ENCODE results near the gene SIAH2. TPM values are rescaled to one million over a fixed set of nuclear protein-coding genes. Genes with fewer than 3 reads are reported as not detected.
A peak's percentile ranks its signal among the peaks of the same experiment; 100 is the strongest.

The SIAH2 gene
- total RNA-seq, 2 donors from 2014 or later, result 15.6 to 19.2 TPM

GRCh38 chr3:150720444-150720843 is 42.5 kb downstream of the SIAH2 start:
- Histone ChIP-seq H3K9me3 (ENCODE audit: control insufficient read depth, low read length) (no peaks in the 10 kb centered on the region), H3K27me3 (ENCODE audit: control insufficient read depth, insufficient read depth, low read length, poor library complexity, severe bottlenecking) (no peaks in the 10 kb centered on the region), H3K9ac (ENCODE audit: extremely low read depth, low read length, poor library complexity, severe bottlenecking) (no peak overlapping the region), H3K4me1 (ENCODE audit: control insufficient read depth, insufficient read depth, low read length) (no peaks in the 10 kb centered on the region), H3K4me3 (ENCODE audit: low read length) (no peak overlapping the region), H3K36me3 (ENCODE audit: control insufficient read depth, insufficient read depth, low read length) (no peaks in the 10 kb centered on the region), H3K27ac (ENCODE audit: low read depth, low read length) (no peak overlapping the region)
- Mint-ChIP-seq H3K9me3 (peaks cover 9% of the 10 kb centered on the region), H3K4me1 (no peaks in the 10 kb centered on the region), H3K27ac (no peak overlapping the region), H3K27me3 (ENCODE audit: insufficient read depth) (no peaks in the 10 kb centered on the region), H3K4me3 (no peak overlapping the region), H3K36me3 (ENCODE audit: low read depth) (no peaks in the 10 kb centered on the region)
- WGBS, 2 experiments (ENCODE audit: insufficient coverage in 1 of 2, insufficient read length in 1 of 2), result 81 to 90% methylated on average over 3 of the region's 3 CpGs
- no peak for DNase-seq
- no peak for TF ChIP-seq CTCF (conservative IDR thresholded peaks at IDR 0.05)

GRCh38 chr3:150710097-150710496 is 52.9 kb downstream of the SIAH2 start:
- H3K36me3 ChIP-seq (ENCODE audit: control insufficient read depth, insufficient read depth, low read length), result peaks cover 4% of the 10 kb centered on the region
- H3K4me3 ChIP-seq (ENCODE audit: low read length), result no peak overlapping the region
- Mint-ChIP-seq H3K4me1 (no peaks in the 10 kb centered on the region), H3K27me3 (ENCODE audit: insufficient read depth) (peaks cover 18% of the 10 kb centered on the region), H3K27ac (no peak overlapping the region), H3K4me3 (no peak overlapping the region), H3K9me3 (peaks cover 52% of the 10 kb centered on the region), H3K36me3 (ENCODE audit: low read depth) (peaks cover 63% of the 10 kb centered on the region)
- DNase-seq, result no peak
- H3K27ac ChIP-seq (ENCODE audit: low read depth, low read length), result no peak overlapping the region
- TF ChIP-seq CTCF (conservative IDR thresholded peaks at IDR 0.05), result no peak
- 91 to 95% methylated on average over 2 of the region's 2 CpGs for WGBS, 2 experiments (ENCODE audit: insufficient coverage in 1 of 2, insufficient read length in 1 of 2)
- H3K9me3 ChIP-seq (ENCODE audit: control insufficient read depth, low read length), result peaks cover 17% of the 10 kb centered on the region
- H3K27me3 ChIP-seq (ENCODE audit: control insufficient read depth, insufficient read depth, low read length, poor library complexity, severe bottlenecking), result no peaks in the 10 kb centered on the region
- no peaks in the 10 kb centered on the region for H3K4me1 ChIP-seq (ENCODE audit: control insufficient read depth, insufficient read depth, low read length)
- no peak overlapping the region for H3K9ac ChIP-seq (ENCODE audit: extremely low read depth, low read length, poor library complexity, severe bottlenecking)

GRCh38 chr3:150703756-150704344 is 59.1 kb downstream of the SIAH2 start, which contains the start of gene ERICH6:
ERICH6 (minus strand) TSS chr3:150703920; CDS start chr3:150703898, 22 bp downstream.
- Mint-ChIP-seq H3K27me3 (ENCODE audit: insufficient read depth) (peaks cover 6% of the 10 kb centered on the region), H3K27ac (peak within 1 kb of the TSS; percentile 90), H3K9me3 (peaks cover 10% of the 10 kb centered on the region), H3K4me1 (no peaks in the 10 kb centered on the region), H3K36me3 (ENCODE audit: low read depth) (peaks cover 19% of the 10 kb centered on the region), H3K4me3 (peak within 1 kb of the TSS; percentile 80)
- Histone ChIP-seq H3K9ac (ENCODE audit: extremely low read depth, low read length, poor library complexity, severe bottlenecking) (peak within 1 kb of the TSS; percentile 94), H3K4me3 (ENCODE audit: low read length) (peak within 1 kb of the TSS; percentile 90), H3K27ac (ENCODE audit: low read depth, low read length) (peak within 1 kb of the TSS; percentile 72), H3K9me3 (ENCODE audit: control insufficient read depth, low read length) (peaks cover 8% of the 10 kb centered on the region), H3K36me3 (ENCODE audit: control insufficient read depth, insufficient read depth, low read length) (no peaks in the 10 kb centered on the region), H3K4me1 (ENCODE audit: control insufficient read depth, insufficient read depth, low read length) (no peaks in the 10 kb centered on the region), H3K27me3 (ENCODE audit: control insufficient read depth, insufficient read depth, low read length, poor library complexity, severe bottlenecking) (no peaks in the 10 kb centered on the region)
- peak; percentile 97 for DNase-seq
- no peak for TF ChIP-seq CTCF (conservative IDR thresholded peaks at IDR 0.05)
- 1 to 3% methylated on average over 16 to 35 of the region's 35 CpGs for WGBS, 2 experiments (ENCODE audit: insufficient coverage in 1 of 2, insufficient read length in 1 of 2)

Data from endodermal cell (in vitro differentiated cells).